H1 (cell line): ENCODE measurements around the gene CUEDC1. TPM values are rescaled to one million over a fixed set of nuclear protein-coding genes. Genes with fewer than 3 reads are reported as not detected.

Source experiments
- CBX8 ChIP-seq: fragments of 300-800, 300-1000 bp; sonication (generic); IDR thresholded peaks from 2 replicates; pipeline ENCODE4 v1.7.1; 2016; ENCODE audit warnings: low read depth, low read length, borderline replicate concordance
- EZH2 ChIP-seq: fragments of 200-600 bp; sonication (generic); IDR thresholded peaks from 2 replicates; pipeline ENCODE4 v1.7.1; 2012; ENCODE audit warnings: low read depth, mild to moderate bottlenecking, moderate library complexity, low read length, inconsistent platforms; ENCODE audit not compliant: severe bottlenecking
- SUZ12 ChIP-seq: fragments of 200-600 bp; sonication (generic); IDR thresholded peaks from 2 replicates; pipeline ENCODE4 v1.6.1; 2012; ENCODE audit warnings: mild to moderate bottlenecking, inconsistent platforms, low read length, moderate library complexity, mixed read lengths
- polyA plus RNA-seq, 7 experiments: library from polyadenylated mRNA; depleted of rRNA in 3 of 7; stranded (reverse) in 5 of 7; unstranded in 2 of 7; fragments of >200 nt in 5 of 7; fragments of 200-250 nt in 2 of 7; gene quantifications; 1 replicate in 5 of 7; 2 replicates in 1 of 7; 4 replicates in 1 of 7; pipeline versions ENCODE4 v1.2.1 to v1.2.3, GENCODE V29; 2011 to 2013; ENCODE audit warnings: missing spikeins in 2 of 7, mixed read lengths in 2 of 7
- total RNA-seq: library from RNA; stranded (reverse); fragmentation: NEBNext Ultra II Directional; extraction: Animal tissue kit (Norgen Biotek cat#: 25700); gene quantifications from 2 replicates; pipeline ENCODE4 v1.2.1, GENCODE V29; 2021

The CUEDC1 gene
- total and polyA plus RNA-seq, 2 of the 8 experiments (the other 6 are each of a cell fraction or from before 2014, with no cell fraction given) = 4.0 to 10.7 TPM

DNA sequence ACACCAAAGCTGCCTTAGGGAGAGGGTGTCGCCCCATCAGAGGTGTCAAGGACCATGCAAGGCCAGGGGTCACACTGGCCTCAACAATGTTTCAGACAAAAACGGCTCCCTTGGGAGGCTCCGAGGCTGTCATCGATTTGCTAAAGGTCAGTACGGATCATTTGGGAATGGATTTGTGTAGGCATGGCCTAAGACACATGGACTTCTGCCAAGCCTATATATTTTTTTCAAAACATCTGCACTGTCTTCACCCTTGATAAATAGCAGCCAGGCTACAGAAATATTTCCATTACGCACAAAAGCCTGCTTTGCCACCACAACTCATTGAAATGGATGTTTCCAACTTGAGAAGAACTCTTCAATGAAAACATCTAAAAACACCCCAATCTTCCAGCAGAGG lies 10.3 kb downstream of the CUEDC1 start (continued):
- TF ChIP-seq CBX8 (no peak), SUZ12 (no peak), EZH2 (no peak)
